HG02973 (cell line): ENCODE results near the gene SH3BGR.
"Not testable (repeated sequence)": the region's sequence is repeated elsewhere in the genome, so short reads cannot be mapped to it uniquely, and the experiment has no call there.

Experiments
- ATAC-seq: cut with Tn5 transposase; IDR thresholded peaks from one replicate; pipeline ENCODE4 v1.9.1; 2021; ENCODE audit warnings: moderate library complexity; ENCODE audit not compliant: unreplicated experiment

SH3BGR gene

DNA sequence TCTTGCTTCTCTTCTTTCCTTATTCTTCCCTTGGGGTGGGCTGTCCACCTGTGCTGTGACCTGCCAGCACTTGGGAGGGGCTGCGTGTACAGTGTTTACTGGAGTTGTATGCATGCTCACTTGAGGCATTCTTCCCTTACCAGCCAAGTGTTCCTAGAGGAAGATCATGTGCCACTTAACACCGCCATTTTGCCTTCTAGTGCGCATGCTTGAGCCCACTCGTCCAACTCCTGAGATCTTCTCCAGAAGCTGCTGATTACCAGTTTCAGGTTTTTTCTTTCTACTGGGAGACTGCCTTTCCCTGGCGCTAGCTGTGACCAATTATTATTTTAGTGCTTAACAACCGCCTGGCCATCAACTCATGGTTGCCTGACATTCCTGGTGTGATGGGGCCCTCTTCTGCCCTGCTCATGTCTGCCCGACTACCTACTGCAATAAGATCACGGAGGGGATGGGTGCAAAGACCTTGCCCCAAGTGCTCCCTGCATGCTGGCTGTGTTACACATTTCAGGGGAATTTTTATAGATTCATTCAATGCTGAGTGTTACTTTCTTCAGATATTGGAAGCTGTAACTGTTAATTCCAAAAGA, 86.8 kb downstream of the SH3BGR start:
- ATAC-seq: no peak

DNA sequence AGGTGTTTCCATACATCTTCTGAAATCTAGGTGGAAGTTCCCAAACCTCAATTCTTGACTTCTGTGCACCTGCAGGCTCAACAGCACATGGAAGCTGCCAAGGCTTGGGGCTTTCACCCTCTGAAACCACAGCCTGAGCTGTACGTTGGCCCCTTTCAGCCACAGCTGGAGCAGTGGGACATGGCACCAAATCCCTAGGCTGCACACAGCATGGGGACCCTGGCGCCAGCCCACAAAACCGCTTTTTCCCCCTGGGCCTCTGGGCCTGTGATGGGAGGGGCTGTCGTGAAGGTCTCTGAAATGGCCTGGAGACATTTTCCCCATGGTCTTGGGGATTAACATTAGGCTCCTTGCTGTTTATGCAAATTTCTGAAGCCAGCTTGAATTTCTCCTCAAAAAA, 88.6 kb downstream of the SH3BGR start:
- not testable (repeated sequence) for ATAC-seq

GRCh38 chr21:39542736-39543135, 91.0 kb downstream of the SH3BGR start:
- no peak for ATAC-seq

DNA sequence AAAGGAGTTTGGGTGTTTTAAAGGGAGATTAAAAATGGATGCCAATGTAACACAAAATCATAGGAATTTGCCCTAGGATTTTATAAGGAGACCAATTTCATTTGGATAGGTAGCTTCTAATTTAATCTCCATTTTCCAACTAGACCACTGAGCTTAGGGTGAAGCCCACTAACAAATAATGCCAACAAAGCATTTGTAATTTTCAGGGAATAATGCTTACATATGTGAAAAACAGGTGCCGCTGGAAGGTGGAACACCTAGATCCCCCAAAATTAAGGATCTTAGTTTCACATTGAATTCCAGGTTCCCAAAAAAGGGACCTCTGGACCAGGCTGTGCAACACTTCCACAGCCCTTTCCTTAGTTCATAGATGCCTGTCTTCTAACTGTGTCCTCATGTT, 94.8 kb downstream of the SH3BGR start:
- ATAC-seq: no peak

GRCh38 chr21:39552856-39553255, 101.1 kb downstream of the SH3BGR start:
- ATAC-seq: no peak

DNA sequence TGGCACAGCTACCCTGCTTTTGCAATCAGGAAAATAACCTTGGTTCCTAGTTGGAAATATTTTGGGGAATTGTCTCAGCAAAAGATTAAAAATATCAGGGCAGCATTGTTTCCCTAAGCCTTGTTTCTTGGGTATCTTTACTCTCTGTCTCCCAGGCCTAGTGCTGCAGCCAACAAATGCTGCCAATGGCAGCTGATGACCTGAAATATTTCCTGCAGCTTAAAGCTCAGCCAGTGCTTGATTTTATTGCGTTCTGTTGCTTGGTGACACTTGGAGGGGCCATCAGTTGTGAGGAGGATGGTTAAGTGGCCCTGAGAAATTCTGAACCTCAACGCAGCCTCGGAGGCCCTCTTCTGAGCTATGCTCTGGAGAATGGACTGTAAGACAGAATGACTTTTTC, 101.6 kb downstream of the SH3BGR start:
- ATAC-seq: no peak

DNA sequence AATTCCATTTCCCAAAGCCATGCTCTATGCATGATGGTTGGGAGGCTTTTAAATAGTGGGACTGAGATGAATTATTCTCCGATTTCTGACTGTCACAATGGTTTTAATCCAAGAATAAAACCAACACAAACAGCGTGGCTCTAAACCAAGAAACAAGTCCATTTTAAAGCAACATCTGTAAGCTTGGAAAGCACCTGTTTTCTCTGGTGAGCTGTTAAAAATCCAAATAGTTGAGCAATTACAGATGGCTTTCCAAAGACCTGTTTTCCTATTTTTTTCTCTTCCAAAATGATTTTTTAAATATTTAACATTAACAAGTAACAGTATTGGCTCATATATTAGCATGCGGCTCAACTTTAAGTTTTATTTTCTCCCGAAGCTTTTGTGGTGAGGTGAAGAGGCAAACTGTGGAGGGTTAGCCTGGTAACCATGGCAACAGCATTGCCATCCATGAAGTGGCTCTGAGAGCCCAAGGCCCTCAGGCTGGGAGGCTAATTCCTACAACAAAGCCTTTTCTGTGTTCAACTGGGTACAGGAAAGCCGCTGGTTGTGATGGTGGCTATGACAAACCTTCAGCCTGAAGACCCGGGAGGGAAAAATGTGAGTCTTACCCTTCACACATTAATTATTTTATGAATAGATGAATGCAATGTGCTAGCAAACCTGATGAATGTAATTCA, 104.3 kb downstream of the SH3BGR start:
- no peak for ATAC-seq

GRCh38 chr21:39559511-39559910, 107.7 kb downstream of the SH3BGR start:
- ATAC-seq: no peak

- no peak for ATAC-seq
Measured at GRCh38 chr21:39561140-39561539, 109.4 kb downstream of the SH3BGR start.

GRCh38 chr21:39562791-39563770, 111.3 kb downstream of the SH3BGR start:
- ATAC-seq: no peak

DNA sequence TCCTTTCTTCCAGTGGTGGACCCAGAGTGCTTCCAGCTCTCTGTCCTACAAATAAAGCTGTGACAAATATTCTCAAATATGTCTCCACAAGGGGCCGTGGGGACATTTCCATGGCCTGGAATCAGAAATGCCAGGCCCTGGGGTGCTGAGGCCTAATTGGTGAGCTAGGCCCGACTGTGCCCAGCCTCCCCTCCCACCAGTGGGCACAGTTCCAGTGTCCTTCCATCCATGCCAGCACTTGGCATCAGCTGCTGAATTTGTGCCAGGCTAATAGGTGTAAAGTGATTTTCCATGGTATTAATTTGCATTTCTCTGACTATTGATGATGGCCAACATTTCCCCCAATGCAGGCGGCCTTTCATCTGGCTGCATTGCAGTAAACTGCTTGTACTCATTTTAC, 112.4 kb downstream of the SH3BGR start:
- no peak for ATAC-seq
